HuH-7.5 (cell line): ENCODE data around the gene CAMKK1.
A peak's percentile ranks its signal among the peaks of the same experiment; 100 is the strongest.

ENCODE experiments used
- DNase-seq: peaks from one replicate; pipeline ENCODE4 v3.0.0; 2011; ENCODE audit warnings: low spot score

CAMKK1 gene

GRCh38 chr17:3896108-3896967 is 3.5 kb upstream of the CAMKK1 start:
- DNase-seq, result no peak

- DNase-seq, result no peak
Measured at GRCh38 chr17:3895354-3895753, 2.5 kb upstream of the CAMKK1 start.

- no peak for DNase-seq
Measured at GRCh38 chr17:3894911-3895343, 2.1 kb upstream of the CAMKK1 start.

GRCh38 chr17:3894188-3894587 is 1.3 kb upstream of the CAMKK1 start:
- DNase-seq, result no peak

- DNase-seq, result no peak
Measured at GRCh38 chr17:3893720-3894116, 865 bp upstream of the CAMKK1 start.

GRCh38 chr17:3892095-3892998 is 506 bp downstream of the CAMKK1 start:
- peak; percentile 51 for DNase-seq

GRCh38 chr17:3891626-3892094 is 1.2 kb downstream of the CAMKK1 start:
- no peak for DNase-seq

GRCh38 chr17:3890878-3891219 is 2.0 kb downstream of the CAMKK1 start:
- no peak for DNase-seq

- DNase-seq, result no peak
Measured at GRCh38 chr17:3890082-3890877, 2.6 kb downstream of the CAMKK1 start.

GRCh38 chr17:3889325-3890012 is 3.4 kb downstream of the CAMKK1 start:
- no peak for DNase-seq

GRCh38 chr17:3888343-3889171 is 4.3 kb downstream of the CAMKK1 start:
- no peak for DNase-seq

GRCh38 chr17:3887804-3888203 is 5.0 kb downstream of the CAMKK1 start:
- no peak for DNase-seq

- DNase-seq, result no peak
Measured at GRCh38 chr17:3887394-3887793, 5.5 kb downstream of the CAMKK1 start.

GRCh38 chr17:3886776-3887175 is 6.1 kb downstream of the CAMKK1 start:
- DNase-seq, result no peak

- no peak for DNase-seq
Measured at GRCh38 chr17:3885970-3886369, 6.9 kb downstream of the CAMKK1 start.

- DNase-seq, result no peak
Measured at GRCh38 chr17:3885271-3885670, 7.6 kb downstream of the CAMKK1 start.

- DNase-seq, result no peak
Measured at GRCh38 chr17:3884188-3884587, 8.7 kb downstream of the CAMKK1 start.

- DNase-seq, result no peak
Measured at GRCh38 chr17:3882276-3882675, 10.6 kb downstream of the CAMKK1 start.

GRCh38 chr17:3880983-3881382 is 11.9 kb downstream of the CAMKK1 start:
- DNase-seq, result no peak

GRCh38 chr17:3879591-3880417 is 13.0 kb downstream of the CAMKK1 start:
- DNase-seq, result no peak
